GM19099 (cell line): ENCODE measurements around the gene ZNF579.

ENCODE experiments used
- POLR2A ChIP-seq: IDR thresholded peaks from 3 replicates; pipeline ENCODE4 v1.6.1; 2011; ENCODE audit warnings: low read depth; ENCODE audit not compliant: insufficient read length; ENCODE audit errors: extremely low read depth

ZNF579 gene

DNA sequence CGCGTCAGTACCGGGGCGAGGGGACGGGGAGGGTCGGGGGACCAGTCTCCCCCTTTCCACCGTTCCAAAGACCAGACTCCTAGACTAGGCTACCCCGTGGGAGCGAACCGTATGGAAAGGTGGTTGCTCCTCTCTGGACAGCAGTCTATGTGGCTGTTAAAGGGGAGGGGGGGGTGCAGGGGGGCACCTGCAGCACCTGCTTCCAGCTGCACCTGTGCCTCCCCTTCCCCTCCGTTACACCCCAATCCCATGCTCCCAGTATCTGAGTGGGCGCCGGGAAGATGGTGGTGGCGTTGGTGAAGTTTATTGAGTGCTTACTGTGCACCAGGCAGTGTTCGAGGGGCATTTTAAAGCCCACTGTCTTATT is 20.0 kb upstream of the ZNF579 start:
- peak; percentile 44 for TF ChIP-seq POLR2A

DNA sequence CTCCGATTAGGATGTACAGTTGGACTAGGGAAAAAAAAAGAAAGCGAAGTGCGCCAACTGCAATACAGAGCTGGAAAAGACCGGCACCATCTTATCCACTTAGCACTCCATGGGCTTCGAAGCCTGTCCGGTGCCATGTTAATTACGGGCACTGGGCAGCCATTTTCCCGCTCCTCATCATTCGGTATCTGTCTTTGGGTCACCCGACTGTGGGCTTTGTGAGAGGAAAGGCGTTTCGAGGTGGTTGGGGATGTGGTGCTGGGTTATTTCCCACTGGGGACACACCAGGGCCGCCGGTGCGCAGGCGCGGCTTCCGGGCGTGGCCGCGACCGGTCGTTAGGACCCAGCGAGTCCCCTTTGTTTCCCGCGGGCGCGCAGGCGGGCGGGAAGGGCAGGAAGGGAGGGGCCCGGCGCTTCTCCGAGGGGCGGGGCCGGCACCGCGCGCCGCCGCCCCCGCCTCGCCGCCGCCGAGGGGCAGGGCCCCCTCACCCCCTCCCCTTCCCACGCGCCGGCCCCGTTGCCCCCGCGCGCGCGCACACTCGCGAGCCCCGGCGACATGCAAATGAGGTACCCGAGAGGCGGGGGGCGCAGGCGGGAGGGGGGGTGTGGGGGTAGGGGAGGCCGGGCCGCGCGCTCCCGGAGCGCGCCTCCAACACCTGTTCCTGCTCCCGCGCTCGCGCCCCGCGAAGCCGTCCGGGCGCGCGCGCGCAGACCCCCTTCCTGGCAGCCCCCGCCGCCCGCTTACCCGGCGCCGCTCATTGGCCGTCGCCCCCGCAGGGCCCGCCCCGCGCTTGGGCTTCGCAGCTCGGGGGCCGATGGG is 19.4 kb upstream of the ZNF579 start, which contains the start of gene ZNF524:
Gene ZNF524, plus strand, starts transcription at position 447 of the 820 bp plus-strand sequence. CDS start 1,825 bp downstream, outside the sequence.
- peak; percentile 24 for TF ChIP-seq POLR2A

DNA sequence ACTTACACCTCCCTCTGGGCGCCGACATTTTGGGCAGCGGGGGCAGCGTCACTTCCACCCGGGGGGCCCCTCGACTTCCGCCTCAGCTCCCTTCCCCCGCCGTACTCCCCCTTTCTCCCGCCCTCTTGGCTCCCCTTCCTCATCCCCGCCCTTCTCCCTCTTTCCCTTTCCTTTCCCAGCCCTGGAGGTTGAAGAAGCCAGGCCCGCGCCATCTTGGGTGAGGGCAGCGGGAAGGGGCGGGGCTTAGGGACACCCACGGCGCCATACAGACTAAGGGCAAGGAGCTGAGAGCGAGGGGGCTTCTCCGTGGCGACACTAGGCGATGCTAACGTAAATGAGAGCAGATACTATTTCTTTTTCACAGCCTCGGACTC is 18.8 kb upstream of the ZNF579 start, which contains the start of gene FIZ1:
Gene FIZ1, minus strand, starts transcription at position 50 of the 374 bp plus-strand sequence. CDS start 1,652 bp downstream, outside the sequence.
- peak; percentile 43 for TF ChIP-seq POLR2A

DNA sequence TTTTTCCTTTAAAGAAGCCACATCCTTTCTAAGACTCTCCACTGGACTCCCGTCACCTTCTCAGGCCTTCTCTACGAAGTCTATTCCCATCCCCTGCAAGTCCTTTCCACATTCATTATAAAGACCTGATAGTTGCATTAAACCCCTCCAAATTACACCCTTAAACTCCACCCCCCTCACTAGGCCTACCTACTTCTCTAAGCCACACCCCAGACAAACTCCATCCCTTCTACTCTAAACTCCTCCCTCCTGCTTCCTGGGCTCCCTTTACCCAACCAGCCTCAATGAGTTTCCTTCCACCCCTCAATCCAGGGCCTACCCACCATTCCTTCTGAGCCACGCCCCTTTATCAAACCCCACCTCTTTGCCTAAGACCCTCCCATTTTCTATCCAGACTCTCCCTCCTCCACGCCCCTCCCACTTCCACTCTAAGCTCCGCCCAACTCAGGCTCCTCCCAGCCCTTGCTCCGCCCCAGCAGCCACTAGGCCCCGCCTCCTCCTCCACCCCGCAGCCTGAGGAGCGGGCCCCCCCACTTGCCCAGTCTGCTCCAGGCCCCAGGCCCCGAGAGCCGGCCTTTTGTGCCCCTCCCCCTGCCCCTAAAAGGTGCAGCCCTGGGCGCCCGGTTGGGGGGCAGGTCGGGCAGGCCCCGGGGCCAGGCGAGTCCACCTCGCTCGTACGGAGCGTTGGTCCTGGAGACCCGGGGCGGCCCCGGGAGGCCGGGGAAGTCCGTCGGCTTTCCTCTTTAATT is 18.2 kb upstream of the ZNF579 start:
- peak; percentile 65 for TF ChIP-seq POLR2A

DNA sequence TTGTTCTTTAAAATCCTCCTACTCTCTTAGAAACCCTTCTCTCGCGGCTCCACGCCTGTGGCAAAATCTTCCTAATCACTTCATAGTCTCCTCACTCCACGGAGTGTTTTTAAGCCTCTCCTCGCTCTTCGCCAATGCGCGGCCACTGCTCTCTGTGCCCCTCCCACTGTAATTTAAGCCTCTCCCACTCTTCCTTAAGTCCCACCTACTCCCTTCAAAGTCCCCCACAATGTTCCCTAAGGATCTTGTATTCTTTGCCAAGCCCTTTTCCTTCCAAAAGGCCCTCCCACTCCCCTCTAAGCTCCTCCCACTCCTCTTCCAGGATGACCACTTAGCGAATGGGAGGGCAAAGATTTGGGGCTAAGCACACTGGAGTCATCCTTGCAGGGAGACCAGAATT is 17.4 kb upstream of the ZNF579 start:
- TF ChIP-seq POLR2A, result no peak

DNA sequence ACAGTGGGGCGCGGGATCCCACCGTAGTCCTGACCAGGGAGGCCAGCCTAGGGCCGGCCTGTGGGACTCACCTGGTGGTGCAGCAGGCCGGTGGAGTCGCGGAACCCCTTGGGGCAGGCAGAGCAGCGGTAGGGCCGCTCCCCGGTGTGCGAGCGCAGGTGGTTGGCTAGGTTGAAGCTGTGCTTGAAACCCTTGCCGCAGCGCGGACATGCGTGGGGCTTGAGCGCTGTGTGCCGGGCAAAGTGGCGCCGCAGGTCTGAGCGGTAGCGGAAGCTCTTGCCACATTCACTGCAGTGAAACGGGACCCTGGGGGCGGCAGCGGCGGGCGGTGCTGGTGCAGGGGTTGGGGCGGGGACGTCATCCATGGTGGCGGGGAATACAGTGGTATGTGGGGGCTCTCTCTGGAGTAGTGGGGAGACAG is 16.9 kb upstream of the ZNF579 start:
- no peak for TF ChIP-seq POLR2A

DNA sequence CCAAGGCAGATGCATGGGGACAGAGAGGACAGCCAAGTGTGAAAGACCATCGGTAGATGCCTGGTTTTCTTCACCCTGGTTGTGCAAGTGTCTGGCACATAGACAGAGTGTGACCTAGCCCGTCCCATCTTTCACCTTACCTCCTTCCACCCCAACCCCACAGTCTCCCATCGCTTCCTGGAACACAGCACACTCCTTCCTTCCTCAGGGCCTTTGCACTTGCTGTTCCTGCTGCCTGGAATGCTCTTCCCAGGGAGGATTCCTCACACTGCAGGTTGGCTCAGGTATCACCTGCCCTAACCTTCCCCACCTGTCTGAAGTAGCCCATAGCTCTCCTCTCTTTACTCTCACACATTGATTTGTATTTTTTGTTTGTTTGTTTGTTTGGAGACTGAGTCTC is 15.7 kb upstream of the ZNF579 start:
- TF ChIP-seq POLR2A, result no peak

DNA sequence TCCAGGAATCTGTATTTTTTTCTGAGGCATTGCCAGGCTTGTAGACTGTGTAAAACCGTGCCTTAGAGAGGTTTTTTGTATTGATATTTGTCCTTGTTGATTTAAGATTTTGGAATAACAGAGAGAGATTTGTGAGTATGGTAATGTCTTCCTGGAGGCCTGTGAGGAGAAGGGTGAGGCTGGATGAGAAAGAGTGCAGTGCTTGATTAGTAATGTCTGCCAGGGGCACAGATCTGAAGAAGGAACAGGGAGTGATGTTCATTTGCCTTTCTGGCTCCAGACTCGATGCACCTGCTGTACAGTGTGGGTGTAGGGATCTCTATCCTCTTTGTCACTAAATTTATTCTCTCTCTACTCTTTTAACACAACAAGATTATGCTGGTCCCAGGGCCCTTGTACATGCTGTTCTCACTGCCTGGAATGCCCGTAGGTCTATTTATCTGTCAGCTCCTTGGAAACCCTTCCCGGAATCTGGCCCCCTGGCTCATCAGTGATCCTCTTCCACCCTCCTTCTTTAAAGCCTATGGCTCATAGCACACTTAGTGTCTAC is 14.4 kb upstream of the ZNF579 start:
- no peak for TF ChIP-seq POLR2A

DNA sequence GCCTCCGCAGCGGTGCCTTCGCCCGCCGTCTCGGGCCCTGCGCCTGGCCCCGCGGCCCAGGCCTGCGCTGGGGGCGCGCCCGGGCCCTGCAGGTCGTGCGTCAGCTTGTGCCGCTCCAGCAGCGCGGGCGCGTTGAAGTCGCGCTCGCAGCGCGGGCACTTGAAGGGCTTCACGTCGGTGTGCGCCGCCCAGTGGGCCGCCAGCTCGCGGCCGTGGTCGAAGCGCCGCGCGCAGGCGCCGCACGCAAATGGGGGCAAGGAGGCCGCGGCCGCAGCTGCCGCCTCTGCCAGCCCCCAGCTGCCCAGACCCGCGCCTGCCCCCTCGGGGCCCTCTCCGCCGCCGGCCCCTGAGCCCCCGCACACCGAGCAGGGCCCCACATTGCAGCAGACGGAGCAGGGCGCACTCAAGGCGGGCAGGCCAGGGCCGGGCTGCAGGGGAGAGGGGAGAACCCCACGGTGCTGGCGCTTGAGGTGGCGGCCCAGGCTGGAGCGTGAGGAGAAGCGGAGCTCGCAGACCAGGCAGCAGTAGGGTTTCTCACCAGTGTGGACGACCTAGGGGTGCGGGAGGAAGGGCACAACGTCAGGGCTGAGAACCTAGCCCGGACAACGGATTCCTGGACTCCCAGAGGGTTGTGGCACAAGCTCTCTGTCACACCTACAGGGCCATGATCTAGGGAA is 12.6 kb upstream of the ZNF579 start:
- TF ChIP-seq POLR2A, result no peak

DNA sequence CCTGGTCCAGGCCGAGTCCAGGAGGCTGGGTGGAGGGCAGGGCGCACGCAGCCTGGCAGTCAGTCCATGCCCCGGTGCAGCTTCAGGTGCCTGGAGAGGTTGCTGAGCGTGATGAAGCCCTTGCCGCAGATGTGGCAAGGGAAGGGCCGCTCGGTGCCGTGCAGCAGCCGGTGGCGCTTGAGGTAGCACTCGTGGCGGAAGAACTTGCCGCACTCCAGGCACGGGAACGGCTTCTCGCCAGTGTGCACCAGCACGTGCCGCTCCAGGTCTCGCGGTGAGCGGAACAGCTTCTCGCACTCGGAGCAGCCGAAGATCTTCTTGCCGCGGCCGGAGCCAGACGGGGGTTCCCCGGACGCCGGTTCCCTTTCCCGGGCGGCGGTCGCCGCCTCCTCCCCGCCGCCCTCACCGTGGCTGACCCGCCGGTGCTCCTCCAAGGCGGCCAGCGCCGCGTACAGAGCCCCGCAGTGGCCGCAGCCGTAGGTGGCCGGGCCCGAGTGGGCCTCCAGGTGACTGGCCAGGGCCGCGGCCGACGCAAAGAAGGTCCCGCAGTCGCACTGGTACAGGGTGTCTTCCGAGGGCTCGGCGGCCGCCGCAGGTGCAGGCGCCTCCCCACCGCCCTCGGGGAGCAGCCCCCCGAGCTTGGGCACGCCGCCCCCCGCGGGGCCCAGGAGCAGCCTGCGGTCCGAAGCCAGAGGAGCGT is 11.9 kb upstream of the ZNF579 start:
- no peak for TF ChIP-seq POLR2A

DNA sequence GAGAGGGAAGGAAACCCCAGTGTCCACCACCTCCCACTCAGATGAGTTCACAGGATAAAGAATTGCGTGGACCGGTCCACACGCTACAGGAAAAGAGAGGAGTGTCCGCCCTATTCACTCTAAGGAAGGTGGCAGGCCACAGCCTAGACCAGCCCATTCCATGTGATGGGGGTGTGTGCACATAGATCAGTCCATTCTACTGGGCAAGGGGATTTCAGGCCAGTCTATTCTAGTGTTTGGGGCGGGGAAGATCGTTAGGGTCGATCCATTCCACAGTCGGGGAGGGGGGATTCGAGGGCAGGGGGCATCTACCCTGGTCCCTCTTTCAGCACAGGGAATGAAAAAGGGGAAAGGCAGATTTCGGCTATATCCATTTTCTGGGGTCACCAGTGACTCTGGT is 10.9 kb upstream of the ZNF579 start:
- TF ChIP-seq POLR2A, result no peak

DNA sequence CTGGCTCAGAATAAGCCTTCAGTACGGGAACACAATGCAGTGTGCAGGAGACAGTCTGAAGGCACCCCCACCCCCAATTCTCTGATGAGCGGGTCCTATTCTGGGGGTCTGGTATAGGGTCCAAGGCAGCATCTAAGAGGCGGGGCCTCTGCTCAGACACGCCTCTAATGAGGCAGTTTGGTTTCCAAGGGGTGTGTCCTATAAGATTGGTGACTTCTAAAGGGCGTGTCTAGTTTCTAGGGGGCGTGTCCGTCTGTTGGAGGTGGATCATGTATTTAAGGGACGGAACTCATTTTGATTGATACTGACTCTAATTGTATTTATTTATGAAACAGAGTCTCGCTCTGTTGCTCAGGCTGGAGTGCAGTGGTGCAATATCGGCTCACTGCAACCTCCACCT is 10.0 kb upstream of the ZNF579 start:
- no peak for TF ChIP-seq POLR2A

DNA sequence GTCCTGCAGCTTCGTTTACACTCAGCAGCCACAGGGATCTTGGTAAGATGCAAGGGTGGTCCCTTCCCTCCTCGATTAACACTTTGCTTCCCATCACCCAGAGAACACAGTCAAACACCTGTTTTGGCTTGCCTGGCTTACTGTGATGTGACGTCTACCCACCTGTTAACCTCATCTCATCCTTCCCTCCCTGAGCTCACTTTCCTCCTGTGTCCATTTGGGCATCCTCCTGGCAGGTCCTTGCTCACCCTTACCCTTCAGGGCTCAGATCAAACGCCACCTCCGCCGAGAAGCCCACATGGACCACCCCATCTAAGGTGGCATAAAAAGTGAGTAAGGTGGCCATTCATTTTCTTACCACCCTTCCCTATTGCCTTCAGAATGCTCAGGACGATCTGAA is 9.5 kb upstream of the ZNF579 start:
- no peak for TF ChIP-seq POLR2A

DNA sequence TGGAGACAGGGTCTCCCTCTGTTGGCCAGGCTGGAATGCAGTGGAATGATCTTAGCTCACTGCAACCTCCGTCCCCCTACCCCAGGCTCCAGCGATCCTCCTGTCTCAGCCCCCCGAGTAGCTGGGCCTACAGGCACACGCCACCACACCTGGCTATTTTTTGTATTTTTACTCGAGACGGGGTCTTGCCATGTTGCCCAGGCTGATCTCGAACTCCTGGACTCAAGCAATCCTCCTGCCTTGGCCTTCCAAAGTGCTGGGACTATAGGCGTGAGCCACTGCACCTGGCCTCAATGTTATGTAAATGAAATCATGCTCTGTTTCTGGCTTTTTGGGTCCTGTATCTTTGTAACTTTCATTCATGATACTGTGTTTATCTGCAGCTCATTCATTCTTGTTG is 8.1 kb upstream of the ZNF579 start:
- TF ChIP-seq POLR2A, result no peak

DNA sequence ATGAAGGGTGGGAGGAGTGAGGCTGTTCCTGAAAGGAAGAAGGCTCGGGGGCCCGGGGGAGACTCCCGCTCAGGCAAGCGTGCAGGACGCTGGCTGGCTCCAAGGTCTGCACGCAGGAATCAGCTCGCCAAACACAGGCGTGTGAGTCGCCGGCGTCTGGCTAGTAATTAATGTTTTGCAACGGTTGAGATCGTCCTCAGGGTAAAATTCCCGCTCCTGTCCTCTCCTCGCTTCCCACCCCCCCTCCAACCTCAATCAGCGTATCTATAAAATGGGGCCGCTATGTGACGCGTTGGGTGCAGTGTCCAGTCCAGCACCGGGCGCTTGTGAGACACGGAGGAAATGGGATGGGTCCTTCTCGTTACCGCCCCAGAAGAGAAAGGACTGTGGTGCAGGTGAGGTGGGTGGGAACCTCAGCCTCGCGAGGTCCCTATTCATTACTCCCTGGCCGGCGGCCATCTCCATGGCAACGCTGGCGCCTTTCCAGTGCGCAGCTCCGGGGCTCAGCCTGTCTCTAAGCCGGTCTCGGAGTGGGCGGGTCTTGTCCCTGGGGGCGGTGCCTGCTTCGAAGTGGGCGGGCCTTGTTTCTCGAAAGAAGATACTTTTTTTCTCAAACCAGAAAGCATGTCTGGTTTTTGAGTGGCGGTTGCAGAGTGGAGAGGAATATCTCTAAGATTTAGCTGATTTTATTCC is 6.5 kb upstream of the ZNF579 start:
- no peak for TF ChIP-seq POLR2A
